HEK293 (cell line): Measurements from ENCODE around the gene MXI1.

Experiments used
- CTCF ChIA-PET: fragments of 350-600 bp; formaldehyde crosslinking; extraction: SDS; loops from one replicate; lab custom pipeline; 2021; ENCODE audit warnings: antibody characterized with exemption; lab: Yijun Ruan, JAX
- POLR2A ChIA-PET: fragments of 300-600 bp; formaldehyde crosslinking; extraction: SDS; loops from one replicate; lab custom pipeline; 2020; ENCODE audit warnings: antibody characterized with exemption, inconsistent platforms; lab: Yijun Ruan, JAX
- H3K27ac ChIP-seq: fragments of 200-500 bp; sonication (Bioruptor generic); 2 replicates; pipeline ENCODE4 v1.5.1; 2014; ENCODE audit warnings: low read depth, low read length, control low read depth, inconsistent platforms; ENCODE audit errors: extremely low read depth
- H3K36me3 ChIP-seq, 2 experiments: fragments of 200-500 bp in 1 of 2; sonication (Bioruptor generic) in 1 of 2; 1 replicate in 1 of 2; 2 replicates in 1 of 2; pipeline ENCODE4 v1.5.1; 2014 to 2017; ENCODE audit warnings: inconsistent platforms in 2 of 2, low read length in 2 of 2; ENCODE audit not compliant: control insufficient read depth in 2 of 2, insufficient read depth in 1 of 2
- H3K4me1 ChIP-seq: fragments of 200-500 bp; sonication (Bioruptor generic); 2 replicates; pipeline ENCODE4 v1.5.1; 2014; ENCODE audit warnings: mild to moderate bottlenecking, low read length, inconsistent platforms; ENCODE audit not compliant: control insufficient read depth, insufficient read depth
- H3K4me3 ChIP-seq: 2 replicates; pipeline ENCODE4 v1.5.1; 2011; ENCODE audit warnings: low read depth, mild to moderate bottlenecking, control low read depth, low read length, moderate library complexity
- H3K9me3 ChIP-seq: fragments of 200-500 bp; sonication (Bioruptor generic); 2 replicates; pipeline ENCODE4 v1.5.1; 2014; ENCODE audit warnings: low read depth, low read length, inconsistent platforms; ENCODE audit not compliant: control insufficient read depth, insufficient read depth
- GLI2 ChIP-seq: fragments of 450-650 bp; formaldehyde crosslinking; IDR thresholded peaks from 2 replicates; pipeline ENCODE4; 2017; ENCODE audit warnings: missing biosample characterization, missing genetic modification characterization, low read depth, borderline replicate concordance
- KLF7 ChIP-seq: fragments of 450-650 bp; formaldehyde crosslinking; IDR thresholded peaks from 2 replicates; pipeline ENCODE4 v1.5.1; 2016; ENCODE audit warnings: missing biosample characterization, missing genetic modification characterization, borderline replicate concordance
- SETDB1 ChIP-seq: IDR thresholded peaks from one replicate; pipeline ENCODE4 v1.6.1; 2017; ENCODE audit warnings: mild to moderate bottlenecking, low read length, moderate library complexity, mixed read lengths; ENCODE audit not compliant: insufficient read length
- ZBTB1 ChIP-seq: fragments of 450-650 bp; formaldehyde crosslinking; IDR thresholded peaks from 2 replicates; pipeline ENCODE4 v1.5.1; 2016; ENCODE audit warnings: missing biosample characterization, missing genetic modification characterization
- ZNF311 ChIP-seq: fragments of 450-650 bp; formaldehyde crosslinking; IDR thresholded peaks from 2 replicates; pipeline ENCODE4 v1.5.1; 2017; ENCODE audit warnings: missing biosample characterization, missing genetic modification characterization, borderline replicate concordance
- ZNF341 ChIP-seq: fragments of 450-650 bp; formaldehyde crosslinking; IDR thresholded peaks from 2 replicates; pipeline ENCODE4; 2016; ENCODE audit warnings: low read depth, missing biosample characterization, missing genetic modification characterization
- ZNF350 ChIP-seq: fragments of 450-650 bp; formaldehyde crosslinking; IDR thresholded peaks from 2 replicates; pipeline ENCODE4 v1.5.0; 2017; ENCODE audit warnings: missing biosample characterization, mild to moderate bottlenecking, missing genetic modification characterization
- ZNF354C ChIP-seq: fragments of 450-650 bp; formaldehyde crosslinking; IDR thresholded peaks from 2 replicates; pipeline ENCODE4 v1.5.1; 2016; ENCODE audit warnings: missing biosample characterization, missing genetic modification characterization, low read depth, borderline replicate concordance
- ZNF473 ChIP-seq: fragments of 450-650 bp; formaldehyde crosslinking; IDR thresholded peaks from 2 replicates; pipeline ENCODE4 v1.5.1; 2017; ENCODE audit warnings: missing biosample characterization, missing genetic modification characterization
- ZNF48 ChIP-seq: fragments of 450-650 bp; formaldehyde crosslinking; IDR thresholded peaks from 2 replicates; pipeline ENCODE4 v1.5.1; 2016; ENCODE audit warnings: missing biosample characterization, missing genetic modification characterization
- ZNF514 ChIP-seq: fragments of 450-650 bp; formaldehyde crosslinking; IDR thresholded peaks from 2 replicates; pipeline ENCODE4 v1.5.1; 2016; ENCODE audit warnings: missing biosample characterization, missing genetic modification characterization
- ZNF548 ChIP-seq: fragments of 450-650 bp; formaldehyde crosslinking; IDR thresholded peaks from 2 replicates; pipeline ENCODE4 v1.5.1; 2016; ENCODE audit warnings: missing biosample characterization, missing genetic modification characterization
- ZNF596 ChIP-seq: fragments of 450-650 bp; IDR thresholded peaks from 2 replicates; pipeline ENCODE4 v1.5.0; 2018; ENCODE audit warnings: missing biosample characterization, mild to moderate bottlenecking, missing genetic modification characterization, moderate library complexity
- ZNF621 ChIP-seq: fragments of 450-650 bp; formaldehyde crosslinking; IDR thresholded peaks from 2 replicates; pipeline ENCODE4 v1.5.1; 2017; ENCODE audit warnings: missing biosample characterization, missing genetic modification characterization
- ZNF660 ChIP-seq: fragments of 450-650 bp; IDR thresholded peaks from 2 replicates; pipeline ENCODE4 v1.5.1; 2018; ENCODE audit warnings: missing biosample characterization, mild to moderate bottlenecking, missing genetic modification characterization
- ZNF830 ChIP-seq: fragments of 450-650 bp; IDR thresholded peaks from 2 replicates; pipeline ENCODE4 v1.5.0; 2018; ENCODE audit warnings: missing biosample characterization, missing genetic modification characterization, low read depth, mild to moderate bottlenecking, moderate library complexity
- TF ChIP-seq, protein P1 (sequence below): fragments of 450-650 bp; formaldehyde crosslinking; IDR thresholded peaks from 2 replicates; pipeline ENCODE4 v1.5.1; 2016; ENCODE audit warnings: missing biosample characterization, missing genetic modification characterization
- TF ChIP-seq, protein P2 (sequence below): fragments of 450-650 bp; formaldehyde crosslinking; IDR thresholded peaks from 2 replicates; pipeline ENCODE4; 2016; ENCODE audit warnings: missing biosample characterization, missing genetic modification characterization
- TF ChIP-seq, protein P3 (sequence below): fragments of 450-650 bp; formaldehyde crosslinking; IDR thresholded peaks from 2 replicates; pipeline ENCODE4 v1.5.1; 2016; ENCODE audit warnings: missing biosample characterization, missing genetic modification characterization
- TF ChIP-seq, protein P4 (sequence below): fragments of 450-650 bp; formaldehyde crosslinking; IDR thresholded peaks from 2 replicates; pipeline ENCODE4 v1.5.1; 2016; ENCODE audit warnings: missing biosample characterization, missing genetic modification characterization
- TF ChIP-seq, protein P5 (sequence below): fragments of 450-650 bp; formaldehyde crosslinking; IDR thresholded peaks from 2 replicates; pipeline ENCODE4 v1.5.1; 2016; ENCODE audit warnings: missing biosample characterization, missing genetic modification characterization, borderline replicate concordance
- TF ChIP-seq, protein P6 (sequence below): IDR thresholded peaks from 2 replicates; pipeline ENCODE4 v1.6.1; 2011; ENCODE audit warnings: mild to moderate bottlenecking, low read depth, low read length, borderline replicate concordance
- TF ChIP-seq, protein P7 (sequence below): fragments of 450-650 bp; formaldehyde crosslinking; IDR thresholded peaks from 2 replicates; pipeline ENCODE4 v1.5.1; 2016; ENCODE audit warnings: missing biosample characterization, missing genetic modification characterization

MXI1 gene

DNA sequence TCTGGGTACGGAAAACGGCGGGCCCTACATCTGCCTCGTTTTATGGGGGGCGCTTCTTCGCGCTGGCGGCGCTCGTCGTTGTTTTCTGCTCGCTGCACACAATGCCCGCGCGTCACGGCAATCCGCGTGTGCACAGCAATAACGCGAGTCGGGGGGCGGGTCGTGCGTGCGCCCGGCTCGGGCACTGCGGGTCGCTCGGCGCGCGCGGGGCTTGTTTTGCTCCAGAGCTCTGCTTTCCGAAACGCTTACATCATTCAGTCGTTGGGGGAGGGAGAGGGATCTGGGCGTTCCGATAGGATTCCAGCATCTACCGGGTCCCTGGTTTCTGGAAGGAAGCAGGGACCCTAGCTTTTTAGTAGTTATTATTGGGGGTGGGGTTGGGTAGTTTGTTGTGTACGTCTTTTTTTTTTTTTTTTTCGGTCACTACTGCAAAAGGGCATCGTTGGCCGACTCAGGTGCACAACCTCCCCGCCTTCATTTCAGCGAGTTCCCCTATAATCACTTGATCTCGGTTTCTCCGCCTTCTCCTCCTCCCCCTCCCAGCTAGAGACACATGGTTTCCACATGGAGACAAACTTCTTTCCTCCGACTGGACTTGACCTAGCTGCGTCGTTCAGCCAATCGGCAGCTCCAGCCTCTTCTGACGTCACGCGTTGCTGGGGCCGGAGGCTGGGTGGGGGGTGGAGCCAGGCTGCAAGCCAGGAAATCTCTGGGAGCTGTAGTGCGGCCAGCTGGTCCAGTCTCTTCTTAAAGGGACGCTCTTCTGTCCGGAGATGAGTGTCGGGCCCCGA lies 3.5 kb downstream of the MXI1 start (continued):
- peak; percentile 65; the same call in 1 of the 2 replicates for TF ChIP-seq KLF7 (tag by site-specific recombination)
- no peak for TF ChIP-seq ZNF354C (tag by site-specific recombination)
- TF ChIP-seq ZNF341: peak; percentile 63
- TF ChIP-seq, protein P1, sequence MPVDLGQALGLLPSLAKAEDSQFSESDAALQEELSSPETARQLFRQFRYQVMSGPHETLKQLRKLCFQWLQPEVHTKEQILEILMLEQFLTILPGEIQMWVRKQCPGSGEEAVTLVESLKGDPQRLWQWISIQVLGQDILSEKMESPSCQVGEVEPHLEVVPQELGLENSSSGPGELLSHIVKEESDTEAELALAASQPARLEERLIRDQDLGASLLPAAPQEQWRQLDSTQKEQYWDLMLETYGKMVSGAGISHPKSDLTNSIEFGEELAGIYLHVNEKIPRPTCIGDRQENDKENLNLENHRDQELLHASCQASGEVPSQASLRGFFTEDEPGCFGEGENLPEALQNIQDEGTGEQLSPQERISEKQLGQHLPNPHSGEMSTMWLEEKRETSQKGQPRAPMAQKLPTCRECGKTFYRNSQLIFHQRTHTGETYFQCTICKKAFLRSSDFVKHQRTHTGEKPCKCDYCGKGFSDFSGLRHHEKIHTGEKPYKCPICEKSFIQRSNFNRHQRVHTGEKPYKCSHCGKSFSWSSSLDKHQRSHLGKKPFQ (tag by site-specific recombination): peak; percentile 60

DNA sequence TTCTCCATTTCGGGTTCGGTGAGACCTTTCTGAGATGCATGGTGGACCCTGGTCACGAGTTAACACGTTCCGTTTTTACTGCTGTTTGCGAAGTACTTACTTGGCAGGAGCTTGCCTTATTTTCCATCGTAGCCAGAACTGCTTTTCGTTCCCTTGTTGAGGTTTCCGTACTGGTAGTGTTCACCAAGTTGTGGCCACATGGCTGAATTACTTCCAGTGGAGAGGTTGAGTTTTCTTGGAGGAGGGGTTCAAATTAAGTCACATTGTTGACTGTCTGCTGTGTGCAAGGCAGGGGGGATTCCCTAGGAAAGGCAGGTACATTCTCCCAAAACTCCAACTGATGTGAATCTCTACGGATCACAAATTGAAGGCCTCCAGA lies 4.0 kb downstream of the MXI1 start:
- Histone ChIP-seq H3K9me3 (no peaks in the 10 kb centered on the region), H3K4me3 (peak overlapping the region; percentile 35), H3K4me1 (peaks cover 22% of the 10 kb centered on the region), H3K27ac (no peak overlapping the region; the same call in 1 of the 2 replicates), H3K36me3 (no peaks in the 10 kb centered on the region)
- POLR2A ChIA-PET: interaction anchor here (0.7 to 5.3 kb wide), 10 partner anchors 11 to 1928 kb away, joined by 3 to 75 read pairs (median 7); partner anchors contain the start of gene ADD3
- CTCF ChIA-PET: interaction anchor here (0.7 to 6.2 kb wide), 3 partner anchors 10 to 245 kb away, joined by 3 to 70 read pairs (median 3); no protein-coding TSS in a partner anchor
- no peak for TF ChIP-seq SETDB1
- TF ChIP-seq GLI2 (tag by site-specific recombination): no peak
- TF ChIP-seq, protein P2, sequence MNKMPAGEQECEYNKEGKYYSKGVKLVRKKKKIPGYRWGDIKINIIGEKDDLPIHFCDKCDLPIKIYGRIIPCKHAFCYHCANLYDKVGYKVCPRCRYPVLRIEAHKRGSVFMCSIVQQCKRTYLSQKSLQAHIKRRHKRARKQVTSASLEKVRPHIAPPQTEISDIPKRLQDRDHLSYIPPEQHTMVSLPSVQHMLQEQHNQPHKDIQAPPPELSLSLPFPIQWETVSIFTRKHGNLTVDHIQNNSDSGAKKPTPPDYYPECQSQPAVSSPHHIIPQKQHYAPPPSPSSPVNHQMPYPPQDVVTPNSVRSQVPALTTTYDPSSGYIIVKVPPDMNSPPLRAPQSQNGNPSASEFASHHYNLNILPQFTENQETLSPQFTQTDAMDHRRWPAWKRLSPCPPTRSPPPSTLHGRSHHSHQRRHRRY (tag by site-specific recombination): no peak
- no peak for TF ChIP-seq ZNF830
- TF ChIP-seq ZNF350 (tag by site-specific recombination): no peak
- TF ChIP-seq, protein P3, sequence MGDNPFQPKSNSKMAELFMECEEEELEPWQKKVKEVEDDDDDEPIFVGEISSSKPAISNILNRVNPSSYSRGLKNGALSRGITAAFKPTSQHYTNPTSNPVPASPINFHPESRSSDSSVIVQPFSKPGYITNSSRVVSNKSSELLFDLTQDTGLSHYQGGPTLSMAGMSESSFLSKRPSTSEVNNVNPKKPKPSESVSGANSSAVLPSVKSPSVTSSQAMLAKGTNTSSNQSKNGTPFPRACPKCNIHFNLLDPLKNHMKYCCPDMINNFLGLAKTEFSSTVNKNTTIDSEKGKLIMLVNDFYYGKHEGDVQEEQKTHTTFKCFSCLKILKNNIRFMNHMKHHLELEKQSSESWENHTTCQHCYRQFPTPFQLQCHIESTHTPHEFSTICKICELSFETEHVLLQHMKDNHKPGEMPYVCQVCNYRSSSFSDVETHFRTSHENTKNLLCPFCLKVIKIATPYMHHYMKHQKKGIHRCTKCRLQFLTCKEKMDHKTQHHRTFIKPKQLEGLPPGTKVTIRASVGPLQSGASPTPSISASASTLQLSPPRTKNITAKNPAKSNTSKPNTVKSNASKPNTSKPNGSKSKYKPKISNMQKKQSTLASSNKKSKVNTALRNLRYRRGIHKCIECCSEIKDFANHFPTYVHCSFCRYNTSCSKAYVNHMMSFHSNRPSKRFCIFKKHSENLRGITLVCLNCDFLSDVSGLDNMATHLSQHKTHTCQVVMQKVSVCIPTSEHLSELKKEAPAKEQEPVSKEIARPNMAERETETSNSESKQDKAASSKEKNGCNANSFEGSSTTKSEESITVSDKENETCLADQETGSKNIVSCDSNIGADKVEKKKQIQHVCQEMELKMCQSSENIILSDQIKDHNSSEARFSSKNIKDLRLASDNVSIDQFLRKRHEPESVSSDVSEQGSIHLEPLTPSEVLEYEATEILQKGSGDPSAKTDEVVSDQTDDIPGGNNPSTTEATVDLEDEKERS: no peak
- TF ChIP-seq ZNF660: peak; percentile 42; the same call in 1 of the 2 replicates
- TF ChIP-seq, protein P4, sequence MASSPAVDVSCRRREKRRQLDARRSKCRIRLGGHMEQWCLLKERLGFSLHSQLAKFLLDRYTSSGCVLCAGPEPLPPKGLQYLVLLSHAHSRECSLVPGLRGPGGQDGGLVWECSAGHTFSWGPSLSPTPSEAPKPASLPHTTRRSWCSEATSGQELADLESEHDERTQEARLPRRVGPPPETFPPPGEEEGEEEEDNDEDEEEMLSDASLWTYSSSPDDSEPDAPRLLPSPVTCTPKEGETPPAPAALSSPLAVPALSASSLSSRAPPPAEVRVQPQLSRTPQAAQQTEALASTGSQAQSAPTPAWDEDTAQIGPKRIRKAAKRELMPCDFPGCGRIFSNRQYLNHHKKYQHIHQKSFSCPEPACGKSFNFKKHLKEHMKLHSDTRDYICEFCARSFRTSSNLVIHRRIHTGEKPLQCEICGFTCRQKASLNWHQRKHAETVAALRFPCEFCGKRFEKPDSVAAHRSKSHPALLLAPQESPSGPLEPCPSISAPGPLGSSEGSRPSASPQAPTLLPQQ (tag by site-specific recombination): peak; percentile 82
- TF ChIP-seq ZNF311: no peak
- TF ChIP-seq, protein P5, sequence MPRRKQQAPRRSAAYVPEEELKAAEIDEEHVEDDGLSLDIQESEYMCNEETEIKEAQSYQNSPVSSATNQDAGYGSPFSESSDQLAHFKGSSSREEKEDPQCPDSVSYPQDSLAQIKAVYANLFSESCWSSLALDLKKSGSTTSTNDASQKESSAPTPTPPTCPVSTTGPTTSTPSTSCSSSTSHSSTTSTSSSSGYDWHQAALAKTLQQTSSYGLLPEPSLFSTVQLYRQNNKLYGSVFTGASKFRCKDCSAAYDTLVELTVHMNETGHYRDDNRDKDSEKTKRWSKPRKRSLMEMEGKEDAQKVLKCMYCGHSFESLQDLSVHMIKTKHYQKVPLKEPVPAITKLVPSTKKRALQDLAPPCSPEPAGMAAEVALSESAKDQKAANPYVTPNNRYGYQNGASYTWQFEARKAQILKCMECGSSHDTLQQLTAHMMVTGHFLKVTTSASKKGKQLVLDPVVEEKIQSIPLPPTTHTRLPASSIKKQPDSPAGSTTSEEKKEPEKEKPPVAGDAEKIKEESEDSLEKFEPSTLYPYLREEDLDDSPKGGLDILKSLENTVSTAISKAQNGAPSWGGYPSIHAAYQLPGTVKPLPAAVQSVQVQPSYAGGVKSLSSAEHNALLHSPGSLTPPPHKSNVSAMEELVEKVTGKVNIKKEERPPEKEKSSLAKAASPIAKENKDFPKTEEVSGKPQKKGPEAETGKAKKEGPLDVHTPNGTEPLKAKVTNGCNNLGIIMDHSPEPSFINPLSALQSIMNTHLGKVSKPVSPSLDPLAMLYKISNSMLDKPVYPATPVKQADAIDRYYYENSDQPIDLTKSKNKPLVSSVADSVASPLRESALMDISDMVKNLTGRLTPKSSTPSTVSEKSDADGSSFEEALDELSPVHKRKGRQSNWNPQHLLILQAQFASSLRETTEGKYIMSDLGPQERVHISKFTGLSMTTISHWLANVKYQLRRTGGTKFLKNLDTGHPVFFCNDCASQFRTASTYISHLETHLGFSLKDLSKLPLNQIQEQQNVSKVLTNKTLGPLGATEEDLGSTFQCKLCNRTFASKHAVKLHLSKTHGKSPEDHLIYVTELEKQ (tag by site-specific recombination): no peak
- no peak for TF ChIP-seq ZNF596
- TF ChIP-seq, protein P6, sequence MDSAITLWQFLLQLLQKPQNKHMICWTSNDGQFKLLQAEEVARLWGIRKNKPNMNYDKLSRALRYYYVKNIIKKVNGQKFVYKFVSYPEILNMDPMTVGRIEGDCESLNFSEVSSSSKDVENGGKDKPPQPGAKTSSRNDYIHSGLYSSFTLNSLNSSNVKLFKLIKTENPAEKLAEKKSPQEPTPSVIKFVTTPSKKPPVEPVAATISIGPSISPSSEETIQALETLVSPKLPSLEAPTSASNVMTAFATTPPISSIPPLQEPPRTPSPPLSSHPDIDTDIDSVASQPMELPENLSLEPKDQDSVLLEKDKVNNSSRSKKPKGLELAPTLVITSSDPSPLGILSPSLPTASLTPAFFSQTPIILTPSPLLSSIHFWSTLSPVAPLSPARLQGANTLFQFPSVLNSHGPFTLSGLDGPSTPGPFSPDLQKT: no peak
- no peak for TF ChIP-seq ZBTB1 (tag by site-specific recombination)
- TF ChIP-seq ZNF621 (tag by site-specific recombination): no peak
- TF ChIP-seq ZNF473 (tag by site-specific recombination): no peak
- TF ChIP-seq, protein P7, sequence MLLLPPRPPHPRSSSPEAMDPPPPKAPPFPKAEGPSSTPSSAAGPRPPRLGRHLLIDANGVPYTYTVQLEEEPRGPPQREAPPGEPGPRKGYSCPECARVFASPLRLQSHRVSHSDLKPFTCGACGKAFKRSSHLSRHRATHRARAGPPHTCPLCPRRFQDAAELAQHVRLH (tag by site-specific recombination): no peak
- TF ChIP-seq ZNF548 (tag by site-specific recombination): no peak
- no peak for TF ChIP-seq ZNF514 (tag by site-specific recombination)
- no peak for TF ChIP-seq ZNF48 (tag by site-specific recombination)
